IPS-15b (cell line): ENCODE data around the gene CELF2.
"Not testable (repeated sequence)": the region's sequence is repeated elsewhere in the genome, so short reads cannot be mapped to it uniquely, and the experiment has no call there.

Source experiments
- H3K27me3 ChIP-seq: one replicate; pipeline ENCODE4 v1.6.1; 2013; ENCODE audit warnings: low read length; ENCODE audit not compliant: control insufficient read depth, insufficient read depth
- H3K36me3 ChIP-seq: one replicate; pipeline ENCODE4 v1.6.1; 2013; ENCODE audit warnings: low read length; ENCODE audit not compliant: control insufficient read depth, insufficient read depth
- H3K4me1 ChIP-seq: one replicate; pipeline ENCODE4 v1.6.1; 2013; ENCODE audit warnings: mild to moderate bottlenecking, low read length; ENCODE audit not compliant: control insufficient read depth, insufficient read depth
- H3K4me3 ChIP-seq: one replicate; pipeline ENCODE4 v1.5.1; 2013; ENCODE audit warnings: low read depth, low read length
- H3K9ac ChIP-seq: one replicate; pipeline ENCODE4 v1.6.1; 2013; ENCODE audit warnings: low read depth, mild to moderate bottlenecking, low read length
- H3K9me3 ChIP-seq: one replicate; pipeline ENCODE4 v1.6.1; 2013; ENCODE audit warnings: mild to moderate bottlenecking, low read length; ENCODE audit not compliant: control insufficient read depth, insufficient read depth

Gene CELF2

DNA sequence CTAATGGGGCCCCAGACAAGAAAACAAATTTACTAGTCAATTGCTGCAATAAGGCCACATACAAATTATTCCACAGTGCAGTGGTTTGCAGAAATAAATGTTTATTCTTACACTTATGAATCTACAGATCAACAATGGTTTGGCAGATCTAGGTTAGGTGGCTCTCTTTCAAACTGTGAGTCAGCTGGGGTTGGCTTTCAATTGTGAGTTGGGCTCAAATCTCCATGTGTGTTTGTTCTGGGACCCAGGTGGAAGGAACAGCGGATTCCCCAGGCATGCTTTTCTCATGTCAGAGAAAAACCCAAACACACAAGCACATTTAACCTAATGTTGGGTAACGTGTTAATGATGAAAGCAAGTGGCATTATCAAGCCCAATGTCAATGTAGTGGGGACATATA, 25.6 kb upstream of the CELF2 start:
- H3K27me3 ChIP-seq, result no peaks in the 10 kb centered on the region
- H3K9me3 ChIP-seq, result no peaks in the 10 kb centered on the region
- no peak overlapping the region for H3K4me3 ChIP-seq
- no peaks in the 10 kb centered on the region for H3K36me3 ChIP-seq
- H3K4me1 ChIP-seq, result no peaks in the 10 kb centered on the region
- H3K9ac ChIP-seq, result no peak overlapping the region

GRCh38 chr10:10992961-10993714, 24.5 kb upstream of the CELF2 start:
- no peak overlapping the region for H3K4me3 ChIP-seq
- H3K27me3 ChIP-seq, result no peaks in the 10 kb centered on the region
- H3K4me1 ChIP-seq, result no peaks in the 10 kb centered on the region
- H3K9me3 ChIP-seq, result no peaks in the 10 kb centered on the region
- H3K36me3 ChIP-seq, result no peaks in the 10 kb centered on the region
- H3K9ac ChIP-seq, result no peak overlapping the region

DNA sequence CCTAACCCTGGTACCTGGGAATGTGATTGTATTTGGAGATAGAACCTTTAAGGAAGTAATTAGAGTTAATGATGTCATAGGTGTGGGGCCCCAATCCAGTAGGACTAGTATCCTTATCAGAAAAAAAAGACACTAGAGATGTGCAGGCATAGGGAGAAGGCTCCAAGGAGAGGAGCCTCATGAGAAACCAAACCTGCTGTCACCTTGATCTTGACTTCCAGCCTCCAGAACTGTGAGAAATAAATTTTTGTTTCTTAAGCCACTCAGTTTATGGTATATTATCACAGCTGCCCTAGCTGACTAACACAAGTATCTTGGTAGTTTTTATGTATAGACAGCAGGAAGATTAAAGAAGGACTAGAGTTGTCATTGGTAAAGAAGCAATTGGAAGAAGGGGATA, 23.9 kb upstream of the CELF2 start:
- no peaks in the 10 kb centered on the region for H3K27me3 ChIP-seq
- H3K4me1 ChIP-seq, result no peaks in the 10 kb centered on the region
- H3K9me3 ChIP-seq, result no peaks in the 10 kb centered on the region
- H3K4me3 ChIP-seq, result no peak overlapping the region
- H3K36me3 ChIP-seq, result no peaks in the 10 kb centered on the region
- no peak overlapping the region for H3K9ac ChIP-seq

DNA sequence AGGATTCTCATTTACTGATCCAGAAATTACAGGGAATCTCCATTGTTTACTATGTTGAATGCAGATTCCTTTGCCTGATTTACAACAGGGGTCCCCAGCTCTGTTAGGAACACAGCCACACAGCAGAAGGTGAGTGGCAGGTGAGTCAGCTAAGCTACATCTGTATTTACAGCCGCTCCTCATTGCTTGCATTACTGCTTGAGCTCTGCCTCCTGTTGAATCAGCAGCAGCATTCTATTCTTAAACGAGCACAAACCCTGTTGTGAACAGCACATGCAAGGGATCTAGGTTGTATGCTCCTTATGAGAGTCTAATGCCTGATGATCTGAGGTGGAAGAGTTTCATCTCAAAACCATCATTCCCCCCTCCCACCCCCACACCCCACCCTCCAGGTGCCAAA, 23.3 kb upstream of the CELF2 start:
- Histone ChIP-seq H3K36me3 (no peaks in the 10 kb centered on the region), H3K9ac (no peak overlapping the region), H3K4me1 (no peaks in the 10 kb centered on the region), H3K27me3 (no peaks in the 10 kb centered on the region), H3K9me3 (no peaks in the 10 kb centered on the region), H3K4me3 (no peak overlapping the region)

DNA sequence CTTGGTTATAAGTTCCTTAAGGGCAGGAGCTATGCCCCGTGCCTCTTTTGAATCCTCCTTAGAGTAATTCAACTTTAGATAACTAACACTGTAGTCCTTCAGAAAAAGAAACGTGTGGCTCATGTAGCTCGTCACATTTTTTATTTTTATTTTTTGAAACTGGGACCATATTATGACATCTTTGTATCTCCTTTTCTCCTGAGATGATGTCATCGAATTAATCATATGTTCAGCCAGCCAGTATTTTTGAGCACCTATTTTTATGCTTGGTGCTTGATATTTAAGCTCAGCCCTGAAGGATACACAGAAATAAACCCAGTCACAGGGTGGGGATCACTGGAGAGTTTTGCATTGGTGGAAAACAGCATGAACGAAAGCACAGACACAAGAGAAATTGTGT, 22.6 kb upstream of the CELF2 start:
- Histone ChIP-seq H3K9me3 (no peaks in the 10 kb centered on the region), H3K4me1 (no peaks in the 10 kb centered on the region)

GRCh38 chr10:10996966-10997620, 20.6 kb upstream of the CELF2 start:
- H3K9ac ChIP-seq, result no peak overlapping the region
- no peaks in the 10 kb centered on the region for H3K4me1 ChIP-seq
- no peaks in the 10 kb centered on the region for H3K36me3 ChIP-seq
- H3K27me3 ChIP-seq, result no peaks in the 10 kb centered on the region
- H3K4me3 ChIP-seq, result no peak overlapping the region
- H3K9me3 ChIP-seq, result no peaks in the 10 kb centered on the region

More for the DNA sequence above, 22.6 kb upstream of the CELF2 start:
- Histone ChIP-seq H3K9ac (no peak overlapping the region), H3K4me3 (no peak overlapping the region), H3K36me3 (no peaks in the 10 kb centered on the region), H3K27me3 (no peaks in the 10 kb centered on the region)

GRCh38 chr10:10999501-10999900, 18.2 kb upstream of the CELF2 start:
- not testable (repeated sequence) for H3K4me3 ChIP-seq, H3K9me3 ChIP-seq, H3K9ac ChIP-seq, H3K4me1 ChIP-seq, H3K27me3 ChIP-seq, H3K36me3 ChIP-seq

DNA sequence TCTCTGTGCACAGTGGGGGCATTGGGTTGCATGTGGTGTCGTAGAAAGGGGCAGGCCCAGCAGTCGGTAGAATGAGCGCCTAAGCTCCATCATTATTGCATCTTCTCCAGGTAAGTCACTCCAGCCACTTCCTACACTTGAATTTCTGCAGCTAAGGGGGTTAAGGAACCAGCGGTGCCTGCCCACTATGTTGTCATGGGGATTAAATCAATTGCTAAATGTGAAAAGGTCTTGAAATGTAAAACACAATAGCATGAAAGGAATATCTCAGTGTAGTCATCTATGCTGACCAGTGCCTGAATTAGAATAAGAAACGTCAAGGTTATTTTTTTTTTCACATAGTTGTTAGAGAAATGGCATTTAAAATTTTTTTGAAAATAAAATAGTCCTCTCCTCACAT, 15.2 kb upstream of the CELF2 start:
- Histone ChIP-seq H3K36me3 (no peaks in the 10 kb centered on the region), H3K4me3 (no peak overlapping the region), H3K27me3 (no peaks in the 10 kb centered on the region), H3K4me1 (no peaks in the 10 kb centered on the region), H3K9me3 (no peaks in the 10 kb centered on the region), H3K9ac (no peak overlapping the region)

- H3K36me3 ChIP-seq, result no peaks in the 10 kb centered on the region
- H3K27me3 ChIP-seq, result no peaks in the 10 kb centered on the region
- H3K9me3 ChIP-seq, result no peaks in the 10 kb centered on the region
- H3K9ac ChIP-seq, result no peak overlapping the region
- no peaks in the 10 kb centered on the region for H3K4me1 ChIP-seq
- no peak overlapping the region for H3K4me3 ChIP-seq
These were observed 14.8 kb upstream of the CELF2 start for GRCh38 chr10:11002916-11003315.

DNA sequence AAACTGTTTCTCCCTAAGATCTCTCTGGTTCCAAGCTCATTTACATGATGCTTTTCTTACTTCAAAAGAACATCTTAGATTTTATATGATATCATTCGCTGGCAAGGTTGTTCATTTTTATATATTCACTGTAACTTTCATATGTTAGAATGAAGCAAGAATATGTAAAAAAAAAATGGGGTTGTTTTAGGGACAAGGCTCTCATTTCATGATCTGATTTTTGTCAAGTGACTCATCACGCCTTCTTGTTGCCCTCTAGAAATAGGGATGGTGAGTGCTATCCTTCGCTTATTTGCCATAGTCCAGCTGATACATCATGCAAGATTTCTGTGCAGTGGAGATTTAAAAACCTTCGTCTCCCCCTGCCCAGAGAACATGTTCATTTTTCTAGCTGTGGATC, 14.0 kb upstream of the CELF2 start:
- no peaks in the 10 kb centered on the region for H3K27me3 ChIP-seq
- H3K4me3 ChIP-seq, result no peak overlapping the region
- H3K9ac ChIP-seq, result no peak overlapping the region
- no peaks in the 10 kb centered on the region for H3K9me3 ChIP-seq
- no peaks in the 10 kb centered on the region for H3K36me3 ChIP-seq
- H3K4me1 ChIP-seq, result no peaks in the 10 kb centered on the region

- no peaks in the 10 kb centered on the region for H3K4me1 ChIP-seq
- H3K9me3 ChIP-seq, result no peaks in the 10 kb centered on the region
- H3K9ac ChIP-seq, result no peak overlapping the region
These were observed 13.3 kb upstream of the CELF2 start for GRCh38 chr10:11004144-11005077.

More at GRCh38 chr10:11004144-11005077, 13.3 kb upstream of the CELF2 start:
- Histone ChIP-seq H3K36me3 (no peaks in the 10 kb centered on the region), H3K4me3 (no peak overlapping the region), H3K27me3 (no peaks in the 10 kb centered on the region)
